Gastrocnemius medialis (tissue), 4 donors: ENCODE measurements around the gene SVEP1. TPM values are rescaled to one million over a fixed set of nuclear protein-coding genes. Genes with fewer than 3 reads are reported as not detected.

Experiments
- ATAC-seq, 2 donors: fragments of 150-250 bp; one replicate each; pipeline ENCODE4 v1.9.1; 2016
- DNase-seq, 2 donors: peaks; one replicate each; pipeline ENCODE4 v3.0.0-alpha.2; 2019
- H3K27ac ChIP-seq, 4 donors: fragments of 200-600 bp; sonication (generic); 1 replicate in 1 of 4; 2 replicates in 3 of 4; pipeline ENCODE4 v1.5.1; 2016 to 2018; ENCODE audit warnings: mild to moderate bottlenecking in 2 of 4, moderate library complexity in 1 of 4
- H3K27me3 ChIP-seq, 3 donors: fragments of 200-600 bp; sonication (generic) in 2 of 3; 1 replicate in 1 of 3; 2 replicates in 2 of 3; pipeline versions ENCODE4 v1.5.1 to v1.6.0; 2016 to 2019; ENCODE audit warnings: mild to moderate bottlenecking in 1 of 3, moderate library complexity in 1 of 3
- H3K36me3 ChIP-seq, 2 donors: fragments of 200-600 bp; sonication (generic) in 1 of 2; one replicate each; pipeline ENCODE4 v1.5.1; 2017 to 2018
- H3K4me1 ChIP-seq, 2 donors: fragments of 200-600 bp; sonication (generic) in 1 of 2; one replicate each; pipeline ENCODE4 v1.5.1; 2016 to 2017; ENCODE audit warnings: mild to moderate bottlenecking in 2 of 2
- H3K4me3 ChIP-seq, 4 donors: fragments of 200-600 bp; sonication (generic) in 3 of 4; 1 replicate in 1 of 4; 2 replicates in 3 of 4; pipeline ENCODE4 v1.5.1; 2016 to 2019; ENCODE audit warnings: mild to moderate bottlenecking in 2 of 4
- H3K9me3 ChIP-seq, 3 donors: fragments of 200-600 bp; sonication (generic) in 2 of 3; 1 replicate in 1 of 3; 2 replicates in 2 of 3; pipeline ENCODE4 v1.5.1; 2016 to 2019
- POLR2A ChIP-seq, 2 donors: fragments of 450-650 bp; IDR thresholded peaks; one replicate each; pipeline ENCODE4 v1.6.1; 2017; ENCODE audit warnings: antibody characterized with exemption in 2 of 2, mild to moderate bottlenecking in 2 of 2, moderate library complexity in 2 of 2
- in situ Hi-C, 4 donors: fragments of 200-750 bp; cut with MboI; loops; one replicate each; pipeline versions ENCODE4 v1.15.0 to v1.8.0; 2017; ENCODE audit warnings: low sequenced_read_pairs in 4 of 4
- intact Hi-C: fragments of 100-400 bp; cut with DNase I; formaldehyde crosslinking; loops from one replicate; pipeline ENCODE4 v1.15.1; 2023; ENCODE audit warnings: low total_unique reads
- total RNA-seq, 4 donors: library from RNA; depleted of rRNA; stranded (reverse); fragments of >200 nt; gene quantifications; one replicate each; pipeline versions ENCODE4 v1.1.0 to v1.2.3, GENCODE V29; 2016
- TF ChIP-seq, protein P1 (sequence below), 5 experiments: fragments of 450-650 bp in 3 of 5; fragments of 200-600 bp in 2 of 5; sonication (generic) in 2 of 5; IDR thresholded peaks in 4 of 5; conservative IDR thresholded peaks in 1 of 5; 1 replicate in 4 of 5; 2 replicates in 1 of 5; pipeline ENCODE4 v1.5.1; 2016 to 2019; ENCODE audit warnings: antibody characterized with exemption in 5 of 5, mild to moderate bottlenecking in 3 of 5, moderate library complexity in 3 of 5

Gene SVEP1
- total RNA-seq, 4 donors from 2014 or later: 3.8 to 10.3 (median 6.5) TPM

DNA sequence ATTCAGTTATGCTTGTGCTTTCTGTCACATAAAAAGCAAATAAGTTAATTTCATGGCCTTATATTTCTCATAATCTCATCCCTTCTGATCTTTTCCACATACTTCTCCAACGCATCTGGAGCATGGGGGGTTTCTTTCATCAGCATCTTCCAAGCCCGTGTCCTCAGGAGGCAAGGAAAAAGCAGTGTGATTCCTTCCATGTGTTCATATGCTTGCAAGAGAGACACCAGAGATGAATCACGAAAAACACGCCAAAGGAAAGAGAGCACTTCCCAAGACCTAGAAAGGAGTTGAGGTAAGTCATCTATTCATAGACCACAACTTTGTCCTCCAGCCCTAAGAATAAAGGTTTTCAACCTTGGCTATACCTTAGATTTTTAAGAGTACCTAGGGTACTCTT is 26.0 kb upstream of the SVEP1 start:
- TF ChIP-seq POLR2A (IDR thresholded peaks at IDR 0.05): no peak
- TF ChIP-seq, protein P1, sequence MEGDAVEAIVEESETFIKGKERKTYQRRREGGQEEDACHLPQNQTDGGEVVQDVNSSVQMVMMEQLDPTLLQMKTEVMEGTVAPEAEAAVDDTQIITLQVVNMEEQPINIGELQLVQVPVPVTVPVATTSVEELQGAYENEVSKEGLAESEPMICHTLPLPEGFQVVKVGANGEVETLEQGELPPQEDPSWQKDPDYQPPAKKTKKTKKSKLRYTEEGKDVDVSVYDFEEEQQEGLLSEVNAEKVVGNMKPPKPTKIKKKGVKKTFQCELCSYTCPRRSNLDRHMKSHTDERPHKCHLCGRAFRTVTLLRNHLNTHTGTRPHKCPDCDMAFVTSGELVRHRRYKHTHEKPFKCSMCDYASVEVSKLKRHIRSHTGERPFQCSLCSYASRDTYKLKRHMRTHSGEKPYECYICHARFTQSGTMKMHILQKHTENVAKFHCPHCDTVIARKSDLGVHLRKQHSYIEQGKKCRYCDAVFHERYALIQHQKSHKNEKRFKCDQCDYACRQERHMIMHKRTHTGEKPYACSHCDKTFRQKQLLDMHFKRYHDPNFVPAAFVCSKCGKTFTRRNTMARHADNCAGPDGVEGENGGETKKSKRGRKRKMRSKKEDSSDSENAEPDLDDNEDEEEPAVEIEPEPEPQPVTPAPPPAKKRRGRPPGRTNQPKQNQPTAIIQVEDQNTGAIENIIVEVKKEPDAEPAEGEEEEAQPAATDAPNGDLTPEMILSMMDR (IDR thresholded peaks at IDR 0.05 in 4 of 5, conservative IDR thresholded peaks at IDR 0.05 in 1 of 5): no peak
- intact Hi-C loops (no loop called here), in situ Hi-C loops (loop anchor here in 1 of 4 donors (25.0 kb wide), 1 partner anchor 418 kb away; no protein-coding TSS in a partner anchor)
- no peak overlapping the region for H3K4me3 ChIP-seq
- H3K36me3 ChIP-seq: no peaks in the 10 kb centered on the region
- no peak overlapping the region for H3K27ac ChIP-seq
- H3K4me1 ChIP-seq: no peaks in the 10 kb centered on the region
- ATAC-seq (no peak), DNase-seq (no peak)
- no peaks in the 10 kb centered on the region for H3K27me3 ChIP-seq
- H3K9me3 ChIP-seq: no peaks in the 10 kb centered on the region

DNA sequence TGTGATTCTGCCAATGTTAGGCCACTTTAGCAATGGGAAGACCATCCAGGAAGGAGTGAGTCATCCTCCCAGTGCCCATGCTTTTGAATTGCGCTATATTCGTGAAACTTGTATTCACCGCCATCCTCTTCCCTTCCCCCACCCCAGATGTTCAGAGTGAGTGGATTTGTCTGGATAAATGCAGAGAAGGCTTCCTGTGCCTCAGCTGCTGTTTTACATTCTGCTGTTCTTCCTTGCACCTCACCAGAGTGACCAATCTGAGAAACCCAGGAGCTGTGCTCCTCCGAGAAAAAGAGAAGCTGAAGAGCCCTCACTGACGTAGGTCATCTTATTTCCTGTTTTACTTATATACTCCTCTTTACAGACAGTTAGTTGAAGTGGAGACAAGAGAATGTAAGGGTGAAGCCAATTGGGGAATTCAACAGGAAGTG is 24.6 kb upstream of the SVEP1 start:
- Histone ChIP-seq H3K4me3 (no peak overlapping the region), H3K27ac (no peak overlapping the region), H3K4me1 (no peaks in the 10 kb centered on the region), H3K36me3 (no peaks in the 10 kb centered on the region), H3K9me3 (no peaks in the 10 kb centered on the region), H3K27me3 (no peaks in the 10 kb centered on the region)
- ATAC-seq (no peak), DNase-seq (no peak)
- TF ChIP-seq, protein P1 (IDR thresholded peaks at IDR 0.05 in 4 of 5, conservative IDR thresholded peaks at IDR 0.05 in 1 of 5): no peak
- TF ChIP-seq POLR2A (IDR thresholded peaks at IDR 0.05): no peak
- in situ Hi-C loops: loop anchor here in 1 of 4 donors (25.0 kb wide), 1 partner anchor 417 kb away; no protein-coding TSS in a partner anchor
- intact Hi-C loops: no loop called here

DNA sequence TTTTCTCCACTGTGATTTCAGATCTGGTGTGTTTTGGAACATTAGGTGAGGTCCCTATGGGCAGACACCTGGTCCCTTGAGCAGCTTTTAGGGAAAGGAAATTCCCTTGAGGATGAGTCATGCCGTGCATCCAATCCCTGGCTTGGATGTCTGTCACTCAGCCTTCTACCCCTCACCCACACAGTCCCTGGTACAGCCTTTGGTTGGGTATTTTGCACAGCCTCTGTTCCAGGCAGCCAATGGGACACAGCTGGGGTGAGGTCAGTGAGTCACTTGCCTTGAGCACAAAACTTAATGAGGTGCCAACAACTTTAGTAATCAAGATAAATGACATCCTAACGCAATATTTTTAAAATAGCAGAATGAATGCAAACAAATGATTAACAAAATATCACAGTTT is 22.7 kb upstream of the SVEP1 start:
- in situ Hi-C loops: loop anchor here in 1 of 4 donors (25.0 kb wide), 1 partner anchor 415 kb away; no protein-coding TSS in a partner anchor
- H3K36me3 ChIP-seq: no peaks in the 10 kb centered on the region

DNA sequence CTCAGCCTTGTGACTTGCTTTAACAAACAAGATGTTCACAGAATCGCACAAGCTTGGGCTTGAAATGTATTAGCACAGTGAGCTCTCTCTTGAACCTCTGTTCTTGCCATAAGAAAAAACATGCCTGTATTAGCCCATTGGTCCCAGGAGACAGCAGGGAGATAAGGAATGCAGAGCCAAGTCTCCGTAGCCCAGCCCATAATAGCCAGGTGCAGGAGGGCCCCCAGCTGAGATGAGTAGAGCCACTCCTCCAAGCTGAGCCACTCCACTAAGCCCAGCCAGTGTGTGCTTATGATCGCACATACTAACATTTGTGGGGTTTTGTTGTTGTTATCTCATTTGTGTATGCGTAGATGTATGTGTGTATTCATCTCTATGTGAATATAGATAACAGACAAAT is 21.6 kb upstream of the SVEP1 start:
- no peak for TF ChIP-seq POLR2A (IDR thresholded peaks at IDR 0.05)
- TF ChIP-seq, protein P1 (IDR thresholded peaks at IDR 0.05 in 4 of 5, conservative IDR thresholded peaks at IDR 0.05 in 1 of 5): no peak
- H3K27ac ChIP-seq: no peak overlapping the region
- H3K4me1 ChIP-seq: no peaks in the 10 kb centered on the region
- no peak overlapping the region for H3K4me3 ChIP-seq
- DNase-seq (no peak), ATAC-seq (no peak)
- intact Hi-C loops: no loop called here
- H3K36me3 ChIP-seq: no peaks in the 10 kb centered on the region
- no peaks in the 10 kb centered on the region for H3K27me3 ChIP-seq
- in situ Hi-C loops: loop anchor here in 1 of 4 donors (25.0 kb wide), 1 partner anchor 414 kb away; no protein-coding TSS in a partner anchor
- no peaks in the 10 kb centered on the region for H3K9me3 ChIP-seq

More for the DNA sequence above, 22.7 kb upstream of the SVEP1 start:
- ATAC-seq (no peak), DNase-seq (no peak)
- no peaks in the 10 kb centered on the region for H3K27me3 ChIP-seq
- intact Hi-C loops: no loop called here
- H3K9me3 ChIP-seq: no peaks in the 10 kb centered on the region
- H3K4me1 ChIP-seq: no peaks in the 10 kb centered on the region
- TF ChIP-seq, protein P1 (IDR thresholded peaks at IDR 0.05 in 4 of 5, conservative IDR thresholded peaks at IDR 0.05 in 1 of 5): no peak
- no peak for TF ChIP-seq POLR2A (IDR thresholded peaks at IDR 0.05)
- no peak overlapping the region for H3K27ac ChIP-seq
- no peak overlapping the region for H3K4me3 ChIP-seq

DNA sequence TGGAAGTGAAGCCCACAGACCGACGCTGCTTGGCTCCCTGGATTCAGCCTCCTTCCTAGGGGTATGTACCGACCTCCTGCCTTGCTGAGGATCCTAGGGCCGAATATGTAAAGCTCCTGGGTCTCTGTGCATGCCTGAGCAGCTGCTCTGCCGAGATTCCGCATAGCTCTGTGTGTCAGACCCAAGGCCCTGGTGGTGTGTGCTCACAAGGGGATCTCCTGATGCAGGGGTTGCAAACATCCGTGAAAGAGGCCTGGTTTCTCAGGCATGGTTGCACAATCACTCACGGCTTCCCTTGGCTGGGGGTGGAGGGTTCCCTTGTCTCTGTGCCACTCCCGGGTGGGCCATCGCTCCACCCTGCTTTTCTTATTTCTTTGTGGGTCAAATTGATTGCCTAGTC is 19.9 kb upstream of the SVEP1 start:
- intact Hi-C loops: no loop called here
- Histone ChIP-seq H3K27ac (no peak overlapping the region), H3K4me3 (no peak overlapping the region), H3K4me1 (no peaks in the 10 kb centered on the region), H3K27me3 (no peaks in the 10 kb centered on the region), H3K36me3 (no peaks in the 10 kb centered on the region), H3K9me3 (no peaks in the 10 kb centered on the region)
- no peak for ATAC-seq
- in situ Hi-C loops: loop anchor here in 1 of 4 donors (25.0 kb wide), 1 partner anchor 162 kb away; no protein-coding TSS in a partner anchor
- TF ChIP-seq, protein P1 (IDR thresholded peaks at IDR 0.05 in 4 of 5, conservative IDR thresholded peaks at IDR 0.05 in 1 of 5): no peak
- TF ChIP-seq POLR2A (IDR thresholded peaks at IDR 0.05): no peak
- no peak for DNase-seq
